Ishikawa (cell line): ENCODE data around the gene OBSCN.

Experiments used
- CEBPB ChIP-seq: IDR thresholded peaks from 2 replicates; pipeline ENCODE4 v1.6.1; 2012
- CREB1 ChIP-seq: IDR thresholded peaks from 2 replicates; pipeline ENCODE4 v1.6.1; 2012; ENCODE audit warnings: low read depth
- EGR1 ChIP-seq: IDR thresholded peaks from 2 replicates; pipeline ENCODE4 v1.6.1; 2012
- EP300 ChIP-seq: IDR thresholded peaks from 2 replicates; pipeline ENCODE4 v1.6.1; 2012; ENCODE audit warnings: borderline replicate concordance
- FOXM1 ChIP-seq: IDR thresholded peaks from 2 replicates; pipeline ENCODE4 v1.6.1; 2012; ENCODE audit warnings: low read depth, borderline replicate concordance
- NFIC ChIP-seq: IDR thresholded peaks from 2 replicates; pipeline ENCODE4 v1.6.1; 2012
- RAD21 ChIP-seq: IDR thresholded peaks from 2 replicates; pipeline ENCODE4 v1.6.1; 2012; ENCODE audit warnings: low read depth
- REST ChIP-seq: IDR thresholded peaks from 2 replicates; pipeline ENCODE4 v1.6.1; 2012; ENCODE audit warnings: low read depth, mild to moderate bottlenecking
- TAF1 ChIP-seq: IDR thresholded peaks from 2 replicates; pipeline ENCODE4 v1.6.1; 2012; ENCODE audit warnings: low read depth, mild to moderate bottlenecking
- TCF12 ChIP-seq: IDR thresholded peaks from 2 replicates; pipeline ENCODE4 v1.6.1; 2012; ENCODE audit warnings: low read depth
- TEAD4 ChIP-seq: IDR thresholded peaks from 2 replicates; pipeline ENCODE4 v1.6.1; 2012
- YY1 ChIP-seq: IDR thresholded peaks from 2 replicates; pipeline ENCODE4 v1.6.1; 2012; ENCODE audit warnings: low read depth
- ZBTB7A ChIP-seq: IDR thresholded peaks from 2 replicates; pipeline ENCODE4 v1.6.1; 2012; ENCODE audit warnings: low read depth
- TF ChIP-seq, protein P1 (sequence below): IDR thresholded peaks from 2 replicates; pipeline ENCODE4 v1.6.1; 2012
- TF ChIP-seq, protein P2 (sequence below): IDR thresholded peaks from 2 replicates; pipeline ENCODE4 v1.6.1; 2012

OBSCN gene

DNA sequence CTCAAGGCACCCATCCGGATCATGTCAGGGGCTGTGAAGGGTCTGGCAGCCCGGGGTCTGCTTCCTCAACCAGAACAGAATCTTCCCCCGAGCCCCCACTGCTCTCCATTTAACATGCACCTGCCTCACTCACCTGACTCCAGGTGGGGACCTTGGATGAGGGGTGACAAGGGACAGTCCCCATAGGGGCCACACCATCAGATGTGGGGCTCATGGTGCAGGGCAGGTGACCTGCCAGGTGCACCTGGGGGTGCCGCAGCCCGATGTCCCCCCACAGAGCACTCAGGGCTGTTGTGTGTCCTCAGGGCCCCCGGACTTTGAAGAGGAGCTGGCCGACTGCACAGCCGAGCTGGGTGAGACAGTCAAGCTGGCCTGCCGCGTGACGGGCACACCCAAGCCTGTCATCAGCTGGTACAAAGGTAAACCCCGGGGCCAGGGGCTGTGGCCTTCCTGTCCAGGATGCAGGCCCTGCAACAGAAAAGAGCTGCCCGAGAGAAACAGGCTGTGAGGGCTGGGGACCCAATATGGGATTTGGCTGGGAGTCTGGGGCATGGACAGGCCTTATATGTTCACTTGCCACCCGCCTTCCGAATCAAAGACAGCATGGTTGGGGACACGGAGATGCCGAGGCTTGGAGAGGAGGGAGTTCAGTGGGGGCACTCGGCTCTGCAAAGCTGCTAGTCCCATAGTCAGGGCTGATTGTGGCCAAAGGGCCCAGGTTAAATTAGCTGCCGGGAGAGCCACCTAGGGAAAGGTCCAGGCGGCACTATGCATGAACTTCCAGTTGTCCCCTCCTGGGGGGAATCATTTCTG, 134.2 kb downstream of the OBSCN start:
- TF ChIP-seq NFIC (no peak), YY1 (no peak), RAD21 (no peak)

DNA sequence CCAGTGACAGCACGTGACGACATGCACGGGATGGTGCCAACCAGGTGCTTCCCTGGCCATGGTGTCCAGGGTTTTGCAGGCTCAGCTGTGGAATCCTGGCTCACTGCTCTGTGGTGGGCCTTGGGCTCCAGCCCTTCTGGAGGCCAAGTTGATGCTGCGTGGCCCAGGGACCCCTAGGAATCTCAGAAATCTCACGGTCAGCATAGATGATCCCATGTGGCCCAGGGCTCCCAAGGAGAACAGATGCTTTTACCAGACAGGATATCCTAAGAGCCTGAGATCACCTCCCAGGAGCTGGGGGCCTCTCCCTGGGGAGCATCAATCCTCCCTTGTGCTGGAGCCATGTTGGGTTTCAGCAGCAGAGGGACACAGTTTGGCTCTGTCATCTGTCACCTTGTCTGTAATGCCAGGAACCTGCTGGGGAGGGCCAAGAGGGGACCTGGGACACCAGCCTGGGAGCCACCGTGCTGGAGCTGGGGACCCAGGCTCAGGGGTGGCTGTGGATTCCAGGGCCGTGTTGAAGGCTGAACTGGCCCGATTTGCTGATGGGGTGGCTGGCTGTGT, 134.9 kb downstream of the OBSCN start:
- TF ChIP-seq, protein P1, sequence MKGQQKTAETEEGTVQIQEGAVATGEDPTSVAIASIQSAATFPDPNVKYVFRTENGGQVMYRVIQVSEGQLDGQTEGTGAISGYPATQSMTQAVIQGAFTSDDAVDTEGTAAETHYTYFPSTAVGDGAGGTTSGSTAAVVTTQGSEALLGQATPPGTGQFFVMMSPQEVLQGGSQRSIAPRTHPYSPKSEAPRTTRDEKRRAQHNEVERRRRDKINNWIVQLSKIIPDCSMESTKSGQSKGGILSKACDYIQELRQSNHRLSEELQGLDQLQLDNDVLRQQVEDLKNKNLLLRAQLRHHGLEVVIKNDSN = no peak
- TF ChIP-seq ZBTB7A = no peak
- TF ChIP-seq FOXM1 = no peak
- TF ChIP-seq YY1 = no peak
- no peak for TF ChIP-seq TEAD4
- TF ChIP-seq, protein P2, sequence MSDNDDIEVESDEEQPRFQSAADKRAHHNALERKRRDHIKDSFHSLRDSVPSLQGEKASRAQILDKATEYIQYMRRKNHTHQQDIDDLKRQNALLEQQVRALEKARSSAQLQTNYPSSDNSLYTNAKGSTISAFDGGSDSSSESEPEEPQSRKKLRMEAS = no peak
- TF ChIP-seq CREB1 = no peak
- no peak for TF ChIP-seq REST
- TF ChIP-seq TAF1 = no peak
- no peak for TF ChIP-seq EP300
- no peak for TF ChIP-seq TCF12
- TF ChIP-seq NFIC = no peak
- no peak for TF ChIP-seq RAD21
- no peak for TF ChIP-seq EGR1
- TF ChIP-seq CEBPB = no peak

DNA sequence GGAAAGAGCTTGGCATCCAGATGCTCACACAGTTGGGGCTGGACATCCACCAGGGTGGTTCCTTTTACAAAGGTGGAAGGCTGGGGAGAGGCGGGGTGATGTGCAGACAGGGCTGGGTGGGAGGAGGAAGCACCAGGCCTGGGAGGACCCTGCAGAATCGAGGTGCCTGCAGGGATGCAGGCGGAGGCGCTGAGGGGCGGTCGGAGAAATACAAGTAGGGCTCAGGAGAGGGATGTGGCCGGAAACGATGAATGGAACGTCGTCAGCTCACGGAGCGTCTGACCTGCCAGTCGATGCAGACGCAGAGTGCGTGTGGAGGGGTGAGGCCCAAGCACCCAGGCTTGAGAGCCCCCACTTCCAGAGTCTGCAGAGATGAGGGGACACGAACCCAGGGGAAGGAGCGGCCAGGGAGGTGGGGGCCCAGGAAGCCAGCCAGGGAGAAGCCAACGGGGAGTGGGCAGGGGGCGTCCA, 135.4 kb downstream of the OBSCN start:
- TF ChIP-seq YY1 (no peak), RAD21 (no peak), TCF12 (no peak), TEAD4 (no peak), REST (no peak), EGR1 (no peak), CEBPB (no peak), FOXM1 (no peak), CREB1 (no peak)
- TF ChIP-seq, protein P1 = no peak

GRCh38 chr1:228344631-228345072, 136.8 kb downstream of the OBSCN start:
- no peak for TF ChIP-seq CREB1
- TF ChIP-seq TAF1 = no peak
- no peak for TF ChIP-seq CEBPB
- TF ChIP-seq REST = no peak
- no peak for TF ChIP-seq NFIC
- TF ChIP-seq, protein P2 = no peak
- no peak for TF ChIP-seq RAD21
- TF ChIP-seq EP300 = no peak
- no peak for TF ChIP-seq ZBTB7A
- TF ChIP-seq FOXM1 = no peak
- TF ChIP-seq TCF12 = no peak
